DMS114 treated with DMSO at 0.1 percent for 48 hours (cell line): ENCODE data around the gene MICU1.
"Not testable (repeated sequence)": the region's sequence is repeated elsewhere in the genome, so short reads cannot be mapped to it uniquely, and the experiment has no call there.

Experiments
- DNase-seq: peaks from one replicate; lab custom pipeline; 2025; ENCODE audit not compliant: unreplicated experiment; lab: John Stamatoyannopoulos, UW

The MICU1 gene

DNA sequence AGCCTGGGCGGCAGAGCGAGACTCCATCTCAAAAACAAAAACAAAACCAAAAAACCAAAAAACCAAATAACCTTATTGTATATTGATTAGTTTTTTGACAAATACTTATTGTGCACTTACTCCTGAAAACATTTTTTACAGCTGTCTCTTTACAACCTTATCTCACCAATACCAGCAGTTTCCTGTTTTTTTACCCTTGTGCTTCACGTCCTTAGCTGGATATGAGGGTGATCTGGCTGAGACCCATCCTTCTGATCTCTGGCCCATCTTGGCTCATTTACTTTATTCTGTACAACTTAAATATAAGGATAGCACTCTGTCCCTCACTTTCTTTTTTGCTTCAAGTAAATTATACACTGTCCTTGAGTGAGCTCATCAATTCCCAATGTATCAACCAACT is 166.6 kb downstream of the MICU1 start:
- DNase-seq = no peak

DNA sequence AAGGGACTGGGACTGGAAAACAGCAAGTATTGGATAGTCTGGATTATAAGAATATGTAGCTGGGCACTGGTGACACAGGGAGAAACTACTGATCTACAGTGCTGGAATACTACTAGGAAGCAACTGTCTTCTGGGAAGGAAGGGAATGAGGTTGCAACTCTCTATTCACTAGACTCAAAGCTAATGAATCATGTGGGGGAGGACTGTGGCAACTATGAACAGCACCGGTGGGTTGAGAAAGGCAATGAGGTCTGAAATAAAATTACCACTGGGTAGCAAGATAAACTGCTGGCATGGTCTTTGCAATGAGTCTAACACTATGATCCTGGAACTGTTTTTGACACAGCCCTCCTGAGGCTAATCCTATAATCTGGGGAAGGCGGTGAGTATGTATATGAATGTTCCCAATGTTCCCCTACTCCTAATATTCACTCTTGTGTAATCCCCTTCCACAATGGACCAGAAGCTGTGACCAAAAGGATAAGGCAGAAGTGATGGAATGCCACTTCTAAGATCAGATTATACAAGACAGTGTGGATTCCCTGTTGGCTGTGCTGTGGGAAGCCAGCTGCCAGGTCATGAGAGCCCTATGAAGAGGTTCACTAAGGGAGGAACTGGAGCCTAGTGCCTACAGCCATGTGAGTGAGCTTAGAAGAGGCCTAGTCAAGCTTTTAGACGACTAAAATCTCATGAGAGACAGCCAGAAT is 169.8 kb downstream of the MICU1 start:
- DNase-seq = no peak

DNA sequence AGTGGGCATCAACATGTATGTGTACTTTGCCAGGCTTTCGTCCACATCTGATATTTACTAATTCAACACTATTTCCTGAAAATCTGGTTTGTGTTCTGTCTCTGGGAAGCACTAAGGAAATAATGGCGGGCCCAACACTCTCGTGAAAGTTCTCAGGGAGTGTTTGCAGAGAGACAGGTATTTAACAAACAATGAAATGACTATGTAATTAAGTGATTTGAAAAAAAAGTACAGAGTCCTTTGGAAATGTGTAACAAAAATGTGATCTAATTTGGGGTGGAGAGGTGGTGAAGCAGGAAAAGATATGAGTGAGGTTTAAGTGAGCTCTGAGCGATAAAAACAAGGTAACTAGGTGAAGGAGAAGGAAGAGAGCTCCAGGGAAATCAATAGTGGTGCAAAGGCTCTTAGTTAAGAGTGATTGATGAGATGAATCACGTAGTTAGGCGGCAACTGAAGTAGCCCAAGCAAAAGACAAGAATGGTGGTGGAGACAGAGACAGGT is 175.9 kb downstream of the MICU1 start:
- DNase-seq = no peak

GRCh38 chr10:72445851-72446250 is 180.0 kb downstream of the MICU1 start:
- no peak for DNase-seq

GRCh38 chr10:72442969-72443368 is 182.9 kb downstream of the MICU1 start:
- not testable (repeated sequence) for DNase-seq

GRCh38 chr10:72435570-72435969 is 190.3 kb downstream of the MICU1 start:
- no peak for DNase-seq

DNA sequence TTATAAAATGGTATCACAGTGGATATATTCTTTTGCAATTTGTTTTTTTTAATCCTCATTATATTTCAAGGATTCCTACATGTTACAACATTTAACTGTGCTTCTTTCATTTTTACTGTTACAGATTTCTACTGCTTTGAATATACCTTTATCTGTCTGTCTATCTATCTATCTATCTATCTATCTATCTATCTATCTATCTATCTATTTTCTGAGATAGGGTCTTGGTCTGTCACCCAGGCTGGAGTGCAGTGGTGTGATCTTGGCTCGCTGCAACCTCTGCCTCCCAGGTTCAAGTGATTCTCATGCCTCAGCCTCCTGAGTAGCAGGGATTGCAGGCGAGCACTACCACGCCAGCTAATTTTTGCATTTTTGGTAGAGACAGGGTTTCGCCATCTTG is 194.9 kb downstream of the MICU1 start:
- DNase-seq = not testable (repeated sequence)

GRCh38 chr10:72429931-72430330 is 195.9 kb downstream of the MICU1 start:
- DNase-seq = no peak

DNA sequence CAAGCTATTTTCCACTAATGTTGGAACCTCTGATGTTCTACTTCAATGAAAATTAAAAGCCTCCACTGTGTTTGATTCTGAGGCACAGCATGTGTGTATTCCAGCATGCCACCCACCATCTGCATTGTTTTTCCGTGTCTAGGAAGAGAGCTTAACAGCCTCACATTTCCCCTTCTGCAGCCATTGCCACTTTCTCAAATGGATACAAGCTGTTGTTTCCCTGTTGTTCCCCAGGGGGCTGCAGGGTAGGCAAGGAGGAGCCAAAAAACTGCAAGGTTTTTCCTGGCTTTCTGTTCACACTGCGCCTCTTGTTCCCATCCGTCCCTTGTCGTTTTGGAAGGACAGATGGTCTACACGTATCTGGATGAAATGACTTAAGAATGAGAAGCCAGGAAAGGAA is 198.9 kb downstream of the MICU1 start:
- no peak for DNase-seq

- DNase-seq = no peak
These were observed 200.7 kb downstream of the MICU1 start for GRCh38 chr10:72425133-72425532.

GRCh38 chr10:72424561-72424960 is 201.3 kb downstream of the MICU1 start:
- no peak for DNase-seq

DNA sequence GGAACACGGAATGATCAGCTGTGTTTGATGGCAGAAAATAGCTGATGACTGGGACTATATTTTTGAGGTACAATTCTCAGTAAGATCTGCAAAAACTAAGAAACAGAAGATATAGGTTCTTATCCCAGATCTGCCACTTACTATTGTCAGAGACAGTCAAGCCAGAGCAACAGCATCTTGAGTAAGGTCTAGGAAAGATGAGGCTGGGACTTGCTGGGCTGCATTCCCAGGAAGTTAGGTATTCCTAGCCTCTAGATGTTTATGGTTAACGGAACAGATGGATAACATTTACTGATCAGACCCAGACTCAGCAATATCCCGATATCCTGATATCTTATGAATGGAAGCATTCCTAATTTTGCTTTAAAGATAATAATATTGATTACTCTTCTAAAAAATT is 202.5 kb downstream of the MICU1 start:
- DNase-seq = no peak

DNA sequence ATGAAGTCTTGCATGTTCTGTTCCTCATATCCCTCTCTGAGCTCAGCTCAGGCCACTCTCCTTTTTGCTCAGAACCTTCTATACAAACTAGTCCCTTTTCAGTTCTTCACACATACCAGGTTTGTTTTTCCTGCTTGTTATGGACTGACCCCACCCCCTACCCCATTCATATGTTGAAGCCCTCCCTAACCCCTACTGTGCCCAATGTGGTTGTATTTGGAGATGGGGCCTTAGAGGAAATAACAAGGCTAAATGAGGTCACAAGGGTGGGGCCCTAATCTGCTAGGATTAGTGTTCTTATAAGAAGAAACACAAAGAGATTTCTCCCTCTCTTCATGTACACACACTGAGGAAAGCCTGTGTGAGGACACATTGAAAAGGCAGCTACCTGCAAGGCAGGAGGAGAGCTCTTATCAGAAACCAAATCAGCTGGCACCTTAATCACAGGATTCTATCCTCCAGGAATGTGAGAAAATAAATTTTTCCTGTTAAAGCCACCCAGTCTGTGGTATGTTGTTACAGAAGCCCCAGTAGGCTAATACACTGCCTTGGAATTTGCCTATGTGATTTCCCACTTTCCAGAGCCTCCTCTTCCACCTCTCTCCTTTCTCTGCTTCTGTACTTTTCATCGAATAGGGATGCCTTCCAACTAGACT is 203.9 kb downstream of the MICU1 start:
- no peak for DNase-seq

DNA sequence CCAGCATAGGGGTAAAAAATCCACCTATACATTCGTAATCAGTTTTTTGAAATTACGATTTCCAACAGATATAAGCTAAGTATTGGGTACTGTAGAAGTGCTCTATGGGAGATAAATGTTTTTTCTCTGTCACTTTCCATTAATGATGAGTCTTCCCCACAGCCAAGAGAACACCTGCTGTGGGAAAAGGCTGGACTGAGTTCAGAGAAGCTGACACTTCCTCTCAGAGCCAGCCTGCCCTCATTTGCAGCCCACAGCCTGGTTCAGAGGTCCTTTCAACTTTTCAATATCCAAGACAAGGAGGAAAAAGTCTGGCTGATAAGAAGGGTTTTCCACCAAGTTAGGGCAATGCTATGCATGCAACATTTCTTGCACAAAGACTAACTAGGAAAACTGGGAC is 206.6 kb downstream of the MICU1 start:
- DNase-seq = no peak

DNA sequence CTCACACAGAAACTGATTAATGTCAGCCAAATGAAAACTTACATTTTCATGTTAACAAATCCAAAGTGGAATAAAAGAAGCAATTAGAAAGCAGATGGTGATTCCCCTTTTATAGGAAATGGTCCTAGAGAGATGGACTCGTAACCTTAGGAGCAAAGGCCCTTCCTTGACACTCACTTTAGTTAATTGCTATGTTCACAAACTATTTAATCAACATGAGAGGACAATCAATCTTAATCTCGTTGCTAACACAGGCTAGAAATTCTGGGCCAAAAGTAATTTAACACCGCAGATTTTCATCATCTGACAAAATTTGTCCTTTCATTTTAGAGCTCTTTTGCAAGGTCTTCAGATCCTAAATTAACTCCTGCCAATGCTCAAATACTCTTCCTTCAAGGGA is 207.2 kb downstream of the MICU1 start:
- DNase-seq = no peak

GRCh38 chr10:72417971-72418370 is 207.9 kb downstream of the MICU1 start:
- DNase-seq = no peak

GRCh38 chr10:72416661-72417060 is 209.2 kb downstream of the MICU1 start:
- DNase-seq = no peak

DNA sequence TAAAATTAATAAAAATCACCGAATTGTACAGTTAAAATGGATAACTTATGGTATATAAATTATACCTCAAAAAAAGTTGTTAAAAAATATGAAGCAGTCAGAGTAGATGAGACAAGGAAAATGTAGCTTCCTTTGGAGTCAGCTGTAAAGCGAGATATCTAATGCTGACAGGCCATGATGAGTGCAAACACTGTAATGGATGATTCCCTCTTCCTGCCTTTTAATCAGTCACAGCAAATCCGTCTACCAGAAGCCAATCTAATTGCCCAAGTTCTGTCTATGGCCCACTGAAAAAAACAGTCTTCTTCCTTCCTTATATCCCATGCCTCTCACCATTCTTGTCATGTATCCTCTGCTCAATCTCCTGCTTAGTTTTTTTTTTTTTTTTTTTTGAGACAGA is 211.2 kb downstream of the MICU1 start:
- DNase-seq = no peak

DNA sequence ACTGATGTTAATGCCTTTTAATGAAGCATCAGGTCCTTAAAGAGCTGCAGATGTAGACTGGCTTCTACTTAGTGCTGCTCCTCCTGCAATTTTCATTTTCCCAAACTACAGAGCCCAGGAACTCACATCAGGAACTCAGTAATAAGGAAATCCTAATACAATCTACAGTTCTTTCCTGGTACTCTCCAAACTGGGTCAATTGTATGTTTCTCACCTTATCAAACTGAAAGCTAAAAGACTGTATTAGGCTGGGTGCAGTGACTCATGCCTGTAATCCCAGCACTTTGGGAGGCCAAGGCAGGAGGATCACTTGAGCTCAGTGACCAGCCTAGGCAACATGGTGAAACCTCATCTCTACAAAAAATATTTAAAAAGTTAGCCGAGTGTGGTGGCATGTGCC is 216.7 kb downstream of the MICU1 start:
- no peak for DNase-seq

DNA sequence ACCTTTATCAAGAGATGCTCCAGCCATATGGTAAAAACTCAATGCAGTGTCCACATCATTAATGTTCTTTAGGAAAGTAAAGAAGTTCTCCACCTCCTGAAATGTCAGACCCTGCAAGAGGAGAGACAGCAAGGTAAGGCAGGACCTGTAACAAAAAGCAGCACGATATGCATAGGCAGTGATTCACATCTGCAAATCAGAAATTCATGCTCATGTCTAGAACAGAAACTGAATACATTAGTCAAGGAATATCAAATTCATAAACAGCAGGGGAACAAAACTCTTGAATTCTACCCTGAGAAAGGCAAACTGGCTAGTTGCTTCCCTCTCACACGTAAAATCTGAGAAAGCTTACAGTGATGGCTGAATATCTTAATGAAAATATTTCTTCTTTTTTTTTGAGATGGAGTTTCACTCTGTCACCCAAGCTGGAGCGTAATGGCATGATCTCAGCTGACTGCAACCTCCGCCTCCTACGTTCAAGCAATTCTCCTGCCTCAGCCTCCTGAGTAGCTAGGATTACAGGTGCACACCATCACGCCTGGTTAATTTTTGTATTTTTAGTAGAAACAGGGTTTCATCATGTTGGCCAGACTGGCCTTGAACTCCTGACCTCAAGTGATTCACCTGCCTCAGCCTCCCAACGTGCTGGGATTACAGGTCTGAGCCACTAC is 217.8 kb downstream of the MICU1 start:
- no peak for DNase-seq

- DNase-seq = no peak
These were observed 218.4 kb downstream of the MICU1 start for GRCh38 chr10:72407471-72407870.

DNA sequence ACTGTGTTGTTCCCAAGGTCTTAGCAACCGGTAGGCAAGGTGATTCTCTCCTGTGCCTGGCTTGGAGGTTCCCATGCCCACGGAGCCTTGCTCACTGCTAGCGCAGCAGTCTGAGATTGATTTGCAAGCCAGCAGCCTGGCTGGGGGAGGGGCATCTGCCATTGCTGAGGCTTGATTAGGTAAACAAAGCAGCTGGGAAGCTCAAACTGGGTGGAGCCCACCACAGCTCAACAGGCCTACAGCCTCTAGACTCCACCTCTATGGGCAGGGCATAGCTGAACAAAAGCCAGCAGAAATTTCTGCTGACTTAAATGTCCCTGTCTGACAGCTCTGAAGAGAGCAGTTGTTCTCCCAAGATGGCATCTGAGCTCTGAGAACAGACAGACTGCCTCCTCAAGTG is 230.3 kb downstream of the MICU1 start:
- DNase-seq = not testable (repeated sequence)
